Testis (tissue), 3 donors: ENCODE results near the gene GCNT1. TPM values are rescaled to one million over a fixed set of nuclear protein-coding genes. Genes with fewer than 3 reads are reported as not detected.
"Not testable (repeated sequence)": the region's sequence is repeated elsewhere in the genome, so short reads cannot be mapped to it uniquely, and the experiment has no call there.

Experiments
- DNase-seq: peaks from one replicate; pipeline ENCODE4 v3.0.0-alpha.2; 2019
- H3K27ac ChIP-seq, 2 donors: fragments of 200-600 bp; sonication (generic); one replicate each; pipeline ENCODE4 v1.5.1; 2019
- H3K27me3 ChIP-seq: fragments of 200-600 bp; sonication (generic); one replicate; pipeline ENCODE4 v1.5.1; 2019
- H3K36me3 ChIP-seq: fragments of 200-600 bp; sonication (generic); one replicate; pipeline ENCODE4 v1.5.1; 2017; ENCODE audit warnings: low read depth; ENCODE audit errors: missing control alignments
- H3K4me1 ChIP-seq: fragments of 200-600 bp; sonication (generic); one replicate; pipeline ENCODE4 v1.5.1; 2019
- H3K4me3 ChIP-seq, 2 donors: fragments of 200-600 bp; sonication (generic); one replicate each; pipeline ENCODE4 v1.5.1; 2017 to 2019
- H3K9me3 ChIP-seq: fragments of 200-600 bp; sonication (generic); one replicate; pipeline ENCODE4 v1.5.1; 2017
- POLR2A ChIP-seq: fragments of 450-650 bp; IDR thresholded peaks from one replicate; pipeline ENCODE4 v1.6.1; 2017; ENCODE audit warnings: antibody characterized with exemption, mild to moderate bottlenecking, moderate library complexity
- WGBS, 2 donors: methylation state at CpG; one replicate each; pipeline ENCODE4 v1.1.5; 2018; 5-methylcytosine and 5-hydroxymethylcytosine counted together
- intact Hi-C: fragments of 100-400 bp; cut with DNase I; formaldehyde crosslinking; loops from one replicate; pipeline ENCODE4 v1.15.1; 2023; ENCODE audit warnings: low total_unique reads
- polyA plus RNA-seq: library from polyadenylated mRNA; stranded (reverse); fragments of 350-450 nt; fragmentation: Illumina TruSeq; extraction: RNeasy Lipid Tissue Mini Kit (QIAGEN cat#74804); gene quantifications from one replicate; pipeline ENCODE4 v1.2.3, GENCODE V29; 2014; ENCODE audit warnings: low read depth, low replicate concordance; ENCODE audit not compliant: insufficient read depth
- total RNA-seq, 2 donors: library from RNA; depleted of rRNA; stranded (reverse); fragments of >200 nt; gene quantifications; one replicate each; pipeline ENCODE4 v1.2.3, GENCODE V29; 2016
- TF ChIP-seq, protein P1 (sequence below), 3 experiments: fragments of 450-650 bp in 2 of 3; fragments of 200-600 bp in 1 of 3; sonication (generic) in 1 of 3; IDR thresholded peaks; one replicate each; pipeline ENCODE4 v1.5.1; 2016 to 2019; ENCODE audit warnings: antibody characterized with exemption in 3 of 3, mild to moderate bottlenecking in 2 of 3, moderate library complexity in 1 of 3

The GCNT1 gene
- total and polyA plus RNA-seq, 3 donors from 2014 or later = 2.1 to 7.5 (median 6.0) TPM

DNA sequence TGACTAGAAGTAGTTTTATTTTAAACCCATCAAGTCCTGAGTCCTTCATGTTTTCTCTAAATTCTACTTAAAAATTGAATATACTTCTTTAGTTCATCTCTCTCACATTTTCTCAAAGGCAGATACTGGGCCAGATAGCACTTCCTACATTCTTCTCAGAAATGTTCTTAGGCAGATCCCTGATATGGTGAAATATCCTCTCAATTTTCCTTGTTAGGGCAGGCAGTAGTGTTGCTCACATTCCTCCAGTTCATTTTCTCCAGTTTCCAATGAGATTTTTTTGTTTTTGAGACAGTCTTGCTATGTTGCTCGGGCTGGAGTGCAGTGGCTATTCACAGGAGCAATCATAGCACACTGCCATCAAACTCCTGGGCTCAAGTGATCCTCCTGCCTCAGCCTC is 5.7 kb downstream of the GCNT1 start:
- TF ChIP-seq, protein P1, sequence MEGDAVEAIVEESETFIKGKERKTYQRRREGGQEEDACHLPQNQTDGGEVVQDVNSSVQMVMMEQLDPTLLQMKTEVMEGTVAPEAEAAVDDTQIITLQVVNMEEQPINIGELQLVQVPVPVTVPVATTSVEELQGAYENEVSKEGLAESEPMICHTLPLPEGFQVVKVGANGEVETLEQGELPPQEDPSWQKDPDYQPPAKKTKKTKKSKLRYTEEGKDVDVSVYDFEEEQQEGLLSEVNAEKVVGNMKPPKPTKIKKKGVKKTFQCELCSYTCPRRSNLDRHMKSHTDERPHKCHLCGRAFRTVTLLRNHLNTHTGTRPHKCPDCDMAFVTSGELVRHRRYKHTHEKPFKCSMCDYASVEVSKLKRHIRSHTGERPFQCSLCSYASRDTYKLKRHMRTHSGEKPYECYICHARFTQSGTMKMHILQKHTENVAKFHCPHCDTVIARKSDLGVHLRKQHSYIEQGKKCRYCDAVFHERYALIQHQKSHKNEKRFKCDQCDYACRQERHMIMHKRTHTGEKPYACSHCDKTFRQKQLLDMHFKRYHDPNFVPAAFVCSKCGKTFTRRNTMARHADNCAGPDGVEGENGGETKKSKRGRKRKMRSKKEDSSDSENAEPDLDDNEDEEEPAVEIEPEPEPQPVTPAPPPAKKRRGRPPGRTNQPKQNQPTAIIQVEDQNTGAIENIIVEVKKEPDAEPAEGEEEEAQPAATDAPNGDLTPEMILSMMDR (IDR thresholded peaks at IDR 0.05) = no peak
- no peak for TF ChIP-seq POLR2A
- WGBS, 2 donors = 83 to 94% methylated on average over 1 of the region's 1 CpG

DNA sequence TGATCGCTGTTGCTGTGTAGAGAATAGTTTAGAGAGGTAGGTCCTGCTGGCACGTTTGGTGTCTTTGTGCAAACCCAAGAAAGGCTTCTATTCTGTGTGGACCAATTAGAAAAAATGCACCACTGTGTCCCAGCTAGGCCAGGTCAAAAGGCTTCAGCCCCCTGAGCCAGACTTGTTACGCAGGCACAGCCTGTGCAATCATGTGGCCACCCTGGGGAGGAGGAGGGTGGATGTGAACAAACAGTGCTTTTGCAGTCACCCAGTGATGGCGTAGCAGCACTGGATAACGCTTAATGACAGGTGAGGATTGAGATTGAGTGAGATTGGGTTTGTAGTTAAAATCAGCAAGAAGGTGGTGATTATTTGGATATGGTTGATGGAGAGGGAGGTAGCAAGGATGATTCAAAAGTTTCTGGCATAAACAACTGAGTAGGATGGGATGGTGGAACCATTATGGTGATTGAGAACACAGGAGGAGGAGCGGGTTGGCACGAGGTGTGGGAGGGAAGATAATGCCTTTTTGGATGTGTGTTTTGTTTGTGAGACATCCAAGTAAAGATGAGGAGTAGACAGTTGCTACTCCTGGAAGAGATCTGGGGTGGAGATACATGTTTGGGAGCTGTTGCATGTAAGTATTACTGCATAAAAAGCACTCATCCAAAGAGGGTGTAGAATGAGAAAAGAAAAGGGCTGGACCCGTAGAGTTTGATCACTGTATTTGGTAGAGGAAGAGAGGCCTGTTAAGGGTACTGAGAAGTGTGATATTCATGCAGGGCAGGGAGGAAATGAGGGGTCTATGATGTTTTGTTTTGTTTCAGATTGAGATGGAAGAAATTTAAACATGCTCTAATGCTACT is 6.7 kb downstream of the GCNT1 start:
- intact Hi-C loops = no loop called here
- H3K9me3 ChIP-seq = no peaks in the 10 kb centered on the region
- WGBS, 2 donors = 85 to 90% methylated on average over 8 of the region's 8 CpGs
- TF ChIP-seq, protein P1 (IDR thresholded peaks at IDR 0.05) = no peak
- no peak for TF ChIP-seq POLR2A
- no peak overlapping the region for H3K4me3 ChIP-seq
- no peaks in the 10 kb centered on the region for H3K27me3 ChIP-seq
- DNase-seq = no peak
- no peaks in the 10 kb centered on the region for H3K36me3 ChIP-seq
- no peak overlapping the region for H3K27ac ChIP-seq
- no peaks in the 10 kb centered on the region for H3K4me1 ChIP-seq

More for the DNA sequence above, 5.7 kb downstream of the GCNT1 start:
- H3K4me1 ChIP-seq = peaks cover 4% of the 10 kb centered on the region
- no peaks in the 10 kb centered on the region for H3K36me3 ChIP-seq
- no peaks in the 10 kb centered on the region for H3K27me3 ChIP-seq
- H3K4me3 ChIP-seq = no peak overlapping the region
- no peak for DNase-seq
- intact Hi-C loops = no loop called here
- H3K9me3 ChIP-seq = no peaks in the 10 kb centered on the region
- H3K27ac ChIP-seq = no peak overlapping the region

DNA sequence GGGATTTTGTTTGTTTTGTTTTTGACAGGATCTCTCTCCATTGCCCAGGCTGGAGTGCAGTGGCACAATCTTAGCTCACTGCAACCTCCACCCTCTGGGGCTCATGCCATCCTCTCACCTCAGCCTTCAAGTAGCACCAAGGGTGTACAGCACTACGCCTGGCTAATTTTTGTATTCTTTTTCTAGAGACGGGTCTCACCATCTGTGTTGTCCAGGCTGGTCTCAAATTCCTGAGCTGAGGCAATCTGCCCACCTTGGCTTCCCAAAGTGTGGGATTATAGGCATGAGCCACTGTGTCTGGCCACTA is 7.3 kb downstream of the GCNT1 start:
- intact Hi-C loops = no loop called here

DNA sequence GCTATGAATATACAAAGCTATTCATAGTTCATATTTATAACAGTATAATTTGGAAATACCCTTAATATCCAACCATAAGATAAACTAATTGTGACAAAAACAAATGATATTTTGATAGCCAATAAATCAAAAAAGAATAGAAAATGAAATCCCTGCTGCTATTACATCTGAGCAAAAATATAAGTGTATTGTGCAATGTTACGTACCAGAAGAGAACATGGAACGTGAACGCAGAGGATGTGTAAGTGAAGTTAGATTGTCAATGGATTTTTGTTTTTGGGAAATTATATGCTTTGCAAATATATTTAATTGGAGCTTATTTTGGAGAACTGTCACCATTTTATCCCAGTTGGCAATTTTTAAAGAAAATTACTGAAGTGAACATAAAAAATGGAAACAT is 15.4 kb downstream of the GCNT1 start:
- WGBS, 2 donors = 89 to 91% methylated on average over 3 of the region's 3 CpGs
- Histone ChIP-seq H3K36me3 (no peaks in the 10 kb centered on the region), H3K27me3 (no peaks in the 10 kb centered on the region), H3K9me3 (no peaks in the 10 kb centered on the region), H3K4me3 (no peak overlapping the region), H3K27ac (no peak overlapping the region), H3K4me1 (no peaks in the 10 kb centered on the region)
- intact Hi-C loops = no loop called here
- no peak for TF ChIP-seq POLR2A
- TF ChIP-seq, protein P1 (IDR thresholded peaks at IDR 0.05) = no peak
- no peak for DNase-seq

More for the DNA sequence above, 7.3 kb downstream of the GCNT1 start:
- TF ChIP-seq POLR2A = no peak
- TF ChIP-seq, protein P1 (IDR thresholded peaks at IDR 0.05) = no peak
- Histone ChIP-seq H3K9me3 (no peaks in the 10 kb centered on the region), H3K4me1 (no peaks in the 10 kb centered on the region), H3K27me3 (no peaks in the 10 kb centered on the region), H3K27ac (no peak overlapping the region), H3K4me3 (no peak overlapping the region), H3K36me3 (no peaks in the 10 kb centered on the region)
- 89 to 90% methylated on average over 2 of the region's 2 CpGs for WGBS, 2 donors
- no peak for DNase-seq

DNA sequence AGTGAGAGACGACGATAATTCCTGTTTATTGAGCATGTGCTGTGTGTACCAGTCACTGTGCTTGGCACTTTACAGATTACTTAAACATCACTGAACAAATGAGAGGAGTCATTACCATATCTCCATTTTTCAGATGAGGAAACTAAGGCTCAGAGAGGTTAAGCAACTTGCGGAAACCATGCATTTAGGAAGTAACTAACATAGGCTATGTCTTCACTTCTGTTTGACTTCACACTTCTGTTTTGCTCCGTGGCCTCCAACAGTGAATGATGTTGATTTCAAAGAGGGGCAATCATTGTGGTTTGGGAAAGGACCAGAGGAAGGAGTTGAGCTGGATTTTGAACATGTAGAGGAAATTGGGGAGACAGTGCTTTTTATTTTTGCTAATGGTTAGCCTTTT is 16.7 kb downstream of the GCNT1 start:
- no peak for TF ChIP-seq POLR2A
- TF ChIP-seq, protein P1 (IDR thresholded peaks at IDR 0.05) = no peak
- no peak for DNase-seq
- no peaks in the 10 kb centered on the region for H3K27me3 ChIP-seq
- intact Hi-C loops = no loop called here
- H3K4me3 ChIP-seq = no peak overlapping the region
- H3K27ac ChIP-seq = no peak overlapping the region
- 81 to 92% methylated on average over 4 of the region's 4 CpGs for WGBS, 2 donors
- no peaks in the 10 kb centered on the region for H3K36me3 ChIP-seq
- H3K4me1 ChIP-seq = no peaks in the 10 kb centered on the region
- H3K9me3 ChIP-seq = no peaks in the 10 kb centered on the region

DNA sequence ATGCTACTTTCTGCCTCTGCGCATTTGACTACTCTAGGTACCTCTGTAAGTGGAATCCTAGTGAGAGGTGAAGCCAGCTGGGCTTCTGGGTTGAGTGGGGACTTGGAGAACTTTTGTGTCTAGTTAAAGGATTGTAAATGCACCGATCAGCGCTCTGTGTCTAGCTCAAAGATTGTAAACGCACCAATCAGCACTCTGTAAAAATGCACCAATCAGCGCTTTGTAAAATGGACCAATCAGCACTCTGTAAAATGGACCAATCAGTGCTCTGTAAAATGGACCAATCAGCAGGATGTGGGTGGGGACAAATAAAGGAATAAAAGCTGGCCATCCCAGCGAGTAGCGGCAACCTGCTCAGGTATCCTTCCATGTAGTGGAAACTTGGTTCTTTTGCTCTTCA is 18.8 kb downstream of the GCNT1 start:
- intact Hi-C loops, H3K4me3 ChIP-seq, H3K27ac ChIP-seq, H3K36me3 ChIP-seq, H3K27me3 ChIP-seq, H3K9me3 ChIP-seq, H3K4me1 ChIP-seq: not testable (repeated sequence)
- peak; percentile 16 for DNase-seq
- WGBS, 2 donors = 78 to 84% methylated on average over 7 of the region's 7 CpGs
